Stimulated activated CD4-positive, alpha-beta T cell treated with anti-CD3 and anti-CD28 coated beads, TNF-alpha, amount 100 ng/mL, for 48 hours (primary cell): ENCODE data around the gene TSHZ1.
"Not testable (repeated sequence)": the region's sequence is repeated elsewhere in the genome, so short reads cannot be mapped to it uniquely, and the experiment has no call there.

Experiments used
- DNase-seq, 3 donors: peaks; one replicate each; pipeline ENCODE4 v3.0.0-alpha.2; 2020; ENCODE audit warnings: low read depth in 3 of 3

The TSHZ1 gene

GRCh38 chr18:75179819-75180600 lies 30.6 kb upstream of the TSHZ1 start:
- DNase-seq: no peak

- DNase-seq: no peak
Measured at GRCh38 chr18:75183524-75183923, 27.1 kb upstream of the TSHZ1 start.

DNA sequence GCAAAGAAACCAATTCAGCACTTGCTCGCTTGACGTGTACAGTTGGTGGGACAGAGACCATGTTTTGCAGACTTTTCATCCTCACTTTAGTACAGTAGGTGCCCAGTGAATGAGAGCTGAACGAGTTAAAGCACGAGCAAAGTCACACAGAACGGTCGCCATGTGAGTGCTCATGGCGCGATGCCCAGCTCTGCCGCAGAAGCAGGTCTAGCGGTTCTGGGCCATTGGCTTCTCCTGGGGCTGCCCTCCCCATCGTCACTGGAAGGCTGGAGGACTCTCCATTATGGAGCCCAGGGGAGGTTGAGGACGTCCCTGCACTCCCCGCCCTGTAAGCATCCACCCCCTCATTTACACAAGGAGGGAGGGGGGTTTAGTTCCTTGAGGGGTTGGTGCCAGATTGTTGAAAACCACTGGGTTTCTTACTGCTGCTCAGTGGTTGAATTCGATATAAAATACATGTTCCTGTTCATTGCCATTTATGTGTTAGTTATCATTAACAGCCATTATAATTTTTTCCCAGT lies 26.6 kb upstream of the TSHZ1 start:
- DNase-seq: no peak

GRCh38 chr18:75185460-75185859 lies 25.1 kb upstream of the TSHZ1 start:
- DNase-seq: no peak

- DNase-seq: not testable (repeated sequence)
Measured at GRCh38 chr18:75187702-75188101, 22.9 kb upstream of the TSHZ1 start.

DNA sequence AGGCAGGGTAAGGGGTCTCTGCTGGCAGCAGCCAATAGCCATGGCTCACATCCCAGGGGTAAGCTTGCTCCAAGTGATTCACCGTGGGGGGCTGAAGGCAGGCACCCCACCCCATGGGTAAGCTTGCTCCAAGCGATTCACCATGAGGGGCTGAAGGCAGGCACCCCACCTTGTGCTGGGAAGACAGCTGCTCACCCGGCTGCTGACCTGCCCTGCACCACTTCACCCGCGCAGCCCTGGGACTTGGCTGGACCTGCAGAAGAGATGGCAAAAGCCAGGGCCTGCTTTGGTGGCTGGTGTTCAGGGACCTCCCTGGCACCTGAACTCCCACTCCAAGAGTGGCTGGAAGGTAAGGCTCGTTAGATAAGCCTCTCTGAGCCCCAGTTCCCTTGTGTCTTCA lies 20.9 kb upstream of the TSHZ1 start:
- no peak for DNase-seq

DNA sequence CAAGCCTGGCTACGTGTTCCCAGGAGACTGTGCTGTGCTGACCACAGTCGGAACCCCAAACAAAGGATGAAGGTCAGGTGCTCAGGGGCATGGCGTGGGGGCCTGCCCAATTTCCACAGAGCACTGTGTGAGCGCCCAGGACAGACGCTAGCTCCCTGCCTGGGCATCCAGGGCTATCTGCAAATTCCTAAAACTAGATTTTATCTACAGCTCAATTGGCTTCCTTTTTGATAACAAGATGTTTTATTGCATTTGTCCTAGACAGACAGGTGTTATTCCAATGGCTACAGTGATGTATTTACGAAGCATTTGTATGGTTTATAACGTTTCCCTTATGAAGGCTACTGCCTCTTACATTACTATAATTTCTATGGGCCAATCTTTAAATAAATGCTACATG lies 17.7 kb upstream of the TSHZ1 start:
- DNase-seq: no peak

DNA sequence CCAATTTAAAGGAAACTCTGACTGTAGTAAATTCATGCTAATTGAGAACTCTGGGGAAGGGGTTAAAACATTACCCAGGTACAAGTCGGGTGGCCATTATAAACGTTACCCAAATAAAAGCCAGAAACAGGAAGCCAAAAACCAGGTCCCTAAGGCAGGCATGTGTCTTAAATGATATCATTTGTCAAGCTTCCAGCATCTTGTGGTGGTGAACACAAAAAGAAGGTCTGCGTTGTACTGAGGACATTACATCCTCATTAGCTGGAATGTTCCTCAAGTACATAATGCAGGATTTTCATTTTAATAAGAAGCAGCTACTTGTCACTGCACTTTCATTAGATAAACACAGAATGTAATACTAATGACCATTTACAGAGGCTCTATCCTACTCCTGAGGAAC lies 12.6 kb upstream of the TSHZ1 start:
- DNase-seq: no peak

DNA sequence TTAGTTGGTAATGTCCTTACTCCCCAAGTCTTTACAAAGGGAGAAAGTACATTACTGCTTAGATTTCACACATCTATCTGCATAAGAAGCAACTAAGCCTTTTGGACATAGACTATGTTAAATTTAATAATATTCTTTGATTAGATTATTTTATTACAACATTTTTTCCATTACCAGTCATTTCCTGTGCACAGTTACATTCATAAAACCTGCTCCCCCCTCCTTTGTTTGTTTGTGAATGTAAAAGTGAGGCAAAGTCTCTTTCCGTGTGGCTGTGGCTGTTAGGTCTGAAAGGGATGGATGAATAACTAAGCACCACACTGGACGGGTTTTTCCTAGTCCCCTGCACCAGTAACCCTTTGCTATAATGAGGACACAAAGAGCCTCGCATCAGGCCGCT lies 11.3 kb upstream of the TSHZ1 start:
- no peak for DNase-seq

GRCh38 chr18:75200071-75200470 lies 10.5 kb upstream of the TSHZ1 start:
- no peak for DNase-seq

DNA sequence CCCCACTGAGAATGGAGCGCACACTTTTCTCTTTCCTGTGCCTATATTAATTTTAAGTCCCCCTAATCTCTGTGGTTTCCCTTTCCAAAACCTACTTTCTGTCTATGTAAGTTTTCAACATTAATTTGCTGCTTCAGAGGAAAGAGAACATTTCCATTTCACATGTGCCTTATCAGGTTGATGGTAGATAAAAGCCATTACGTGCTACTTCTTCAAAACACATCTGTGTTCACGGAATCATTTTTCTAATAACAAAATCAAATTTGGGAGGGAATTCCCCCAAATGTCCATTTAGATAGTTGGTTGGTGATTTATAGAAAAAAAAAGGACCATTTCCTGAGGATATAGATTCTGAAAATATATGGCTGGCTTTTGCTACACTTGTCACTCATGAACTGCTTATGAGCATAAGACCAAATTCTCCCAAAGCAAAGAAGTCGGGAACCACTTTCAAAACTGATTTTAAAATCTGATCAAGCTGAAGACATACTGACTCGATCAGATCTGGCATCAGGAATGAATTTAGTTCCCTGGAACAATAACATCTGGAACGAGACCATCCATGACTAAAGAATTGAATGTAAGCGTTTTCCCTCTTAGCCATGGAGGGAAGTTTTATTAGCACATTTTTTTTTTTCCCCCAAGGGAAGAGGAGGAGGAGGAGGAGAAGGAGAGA lies 9.9 kb upstream of the TSHZ1 start:
- no peak for DNase-seq

DNA sequence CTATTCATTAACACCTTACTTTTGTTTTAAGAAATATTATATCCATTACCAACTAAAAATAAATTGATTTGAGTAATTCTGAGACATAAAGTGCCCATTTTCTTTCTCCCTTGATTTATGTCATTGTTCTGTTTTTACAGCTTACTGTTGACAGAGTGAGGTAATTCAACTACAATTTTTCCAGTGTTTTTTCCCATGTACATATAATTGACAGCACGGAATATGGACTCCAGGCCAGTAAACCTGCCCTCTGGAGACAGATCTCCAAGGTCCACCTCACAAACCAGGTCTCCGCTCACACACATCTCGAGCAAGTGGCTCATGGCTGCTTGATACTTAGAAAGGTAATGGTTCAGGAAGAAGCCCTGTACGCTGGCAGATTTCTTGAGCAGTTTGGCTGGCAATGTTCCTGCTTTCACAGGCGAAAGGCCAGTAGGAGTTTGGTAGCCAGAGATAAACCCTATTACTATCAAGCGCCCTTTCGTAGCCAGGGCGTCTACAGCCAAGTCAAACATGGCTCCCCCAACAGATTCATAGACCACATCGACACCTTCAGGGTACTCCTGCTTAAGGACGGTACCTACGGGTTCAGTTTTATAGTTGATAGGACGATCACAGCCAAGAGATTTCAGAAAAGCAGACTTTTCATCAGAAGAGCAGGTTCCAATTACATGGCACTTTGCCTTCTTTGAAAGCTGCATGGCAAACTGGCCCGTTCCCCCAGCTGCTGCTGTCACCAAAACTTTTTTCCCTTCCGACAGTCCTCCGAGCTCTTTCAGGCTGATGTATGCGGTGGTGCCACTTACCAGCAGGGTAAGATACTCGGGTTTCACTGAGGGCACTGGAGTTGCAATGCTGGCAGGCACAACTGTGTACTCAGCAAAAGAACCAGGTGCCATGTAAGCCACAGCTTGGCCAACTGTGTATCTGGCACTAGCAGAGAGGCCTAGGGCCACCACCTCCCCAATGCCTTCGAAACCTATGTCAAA lies 9.0 kb upstream of the TSHZ1 start:
- no peak for DNase-seq

DNA sequence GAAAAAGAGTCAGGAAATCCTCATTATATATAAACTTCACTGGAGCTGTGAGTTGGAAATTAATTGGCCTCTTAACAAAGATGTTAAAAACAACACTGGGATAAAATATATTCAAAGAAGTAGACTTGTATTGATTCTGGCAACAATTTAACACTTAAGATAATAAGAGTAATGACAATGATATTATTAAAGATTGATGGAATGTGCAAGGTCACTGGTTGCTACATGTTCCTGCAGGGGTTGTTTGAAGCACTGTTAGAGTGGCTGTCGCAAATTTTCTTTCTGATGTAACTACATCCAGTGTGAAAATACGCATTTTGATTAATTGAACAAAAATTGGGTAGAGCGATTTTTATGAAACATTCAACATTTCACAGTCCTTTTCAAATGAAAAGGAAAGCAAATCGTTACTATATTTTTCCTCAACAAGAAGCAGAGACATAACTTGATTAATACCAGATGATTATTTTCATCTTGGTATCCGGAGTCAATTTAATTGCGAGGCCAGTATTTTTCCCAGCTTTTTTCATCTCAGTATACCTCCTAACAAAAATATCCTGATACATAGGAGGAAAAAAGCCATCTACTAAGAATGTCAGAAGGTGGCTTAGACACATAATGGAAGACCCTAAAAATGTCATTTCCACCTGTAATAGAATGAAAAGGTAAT lies 7.8 kb upstream of the TSHZ1 start:
- DNase-seq: no peak

DNA sequence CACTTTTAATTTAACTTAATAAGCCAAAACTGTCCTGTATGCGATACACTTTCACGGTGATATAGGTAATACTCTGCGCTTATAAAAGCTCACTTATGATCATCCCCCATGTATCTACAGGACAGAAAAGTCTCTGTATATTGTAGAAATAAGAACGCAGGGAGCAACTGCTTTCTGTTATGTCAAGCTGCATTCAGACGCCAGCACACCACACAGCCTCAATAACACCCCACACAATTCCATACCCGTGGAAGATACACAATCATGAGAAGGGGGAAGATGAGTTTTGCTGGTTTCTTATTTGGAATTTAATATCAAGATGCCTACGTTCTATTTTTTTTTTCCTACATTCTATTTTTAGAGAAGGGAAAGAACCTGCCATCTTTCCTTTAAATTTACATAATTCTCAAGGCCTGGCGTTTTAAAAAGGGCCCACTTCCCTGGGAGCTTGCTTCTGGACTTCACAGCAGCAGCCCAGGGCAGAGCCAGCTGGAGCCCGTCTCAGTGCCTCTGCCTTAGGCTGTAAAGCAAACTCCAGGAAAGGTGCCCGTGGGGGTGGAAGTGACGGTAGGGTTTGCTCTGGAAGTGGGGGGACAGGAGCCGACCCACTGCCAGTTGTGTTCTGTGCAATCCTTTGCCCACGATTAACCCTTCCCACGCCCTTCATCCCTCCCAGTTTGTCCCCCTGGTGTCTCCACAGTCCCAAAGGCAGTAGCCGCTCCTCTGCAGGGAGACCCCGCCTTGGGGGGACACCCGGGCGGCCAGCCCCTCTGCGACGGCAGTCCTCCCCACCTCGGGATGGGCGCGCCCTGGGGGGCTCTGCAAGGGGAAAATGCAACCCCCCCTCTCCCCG lies 7.0 kb upstream of the TSHZ1 start:
- no peak for DNase-seq

DNA sequence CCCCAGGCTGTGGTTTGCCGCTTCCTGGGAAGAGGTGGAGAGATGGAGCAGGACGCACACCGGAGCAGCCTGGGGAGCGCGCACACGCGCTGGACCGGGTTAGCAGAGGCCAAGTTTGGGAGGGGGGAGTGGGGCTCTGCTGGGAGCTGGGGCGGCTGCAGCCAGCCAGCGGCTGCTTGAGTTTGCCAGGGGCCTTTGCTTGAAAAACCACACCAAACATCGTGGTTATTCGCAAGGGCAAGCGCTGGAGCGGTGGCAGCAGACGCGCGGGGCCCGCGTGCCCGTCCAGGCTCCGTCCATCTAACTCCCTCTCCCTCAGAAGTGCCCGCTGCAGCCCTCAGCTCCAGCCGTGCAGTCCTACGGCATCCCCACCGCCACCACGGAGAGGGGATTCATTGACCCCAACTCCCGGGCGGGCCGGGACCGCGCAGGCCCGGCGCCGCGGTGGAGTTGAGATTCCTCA lies 6.3 kb upstream of the TSHZ1 start:
- no peak for DNase-seq

DNA sequence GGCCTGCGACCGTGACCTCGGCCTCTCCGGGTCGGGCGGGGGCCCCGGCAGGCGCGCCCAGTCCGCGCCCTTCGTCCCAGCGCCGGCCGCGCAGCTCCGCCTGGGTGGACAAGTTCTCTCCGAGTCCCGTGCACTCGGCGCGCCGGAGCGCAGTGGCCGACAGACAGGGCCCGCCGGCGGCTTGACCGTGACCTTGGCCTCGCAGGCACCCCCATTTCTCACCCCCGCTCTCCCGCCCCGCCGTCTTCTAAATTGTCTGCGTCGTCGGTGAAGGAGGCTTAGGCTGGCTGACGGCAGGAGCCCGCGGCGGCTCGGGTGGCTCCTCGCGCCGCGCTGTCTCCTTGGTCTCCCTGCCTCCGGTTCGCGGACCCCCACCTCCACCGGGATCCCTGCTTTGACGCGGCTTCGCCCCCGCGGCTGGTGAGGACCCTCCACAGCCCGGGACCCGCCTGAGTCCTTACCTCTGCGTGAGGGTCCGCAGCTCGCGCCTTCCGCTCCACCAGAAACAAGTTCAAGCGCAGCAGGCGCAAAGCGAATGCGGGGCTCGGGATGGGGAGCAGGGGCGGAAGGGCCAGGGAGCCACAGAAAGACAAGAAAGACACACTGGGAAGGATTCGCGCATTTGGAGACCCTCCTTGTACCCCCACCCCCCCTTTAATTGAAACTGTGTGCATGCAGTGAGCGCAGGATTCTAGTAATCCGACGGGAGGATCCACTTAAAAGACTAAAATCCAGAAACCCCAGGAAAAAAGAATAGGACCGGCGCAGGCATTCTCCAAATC lies 5.7 kb upstream of the TSHZ1 start:
- DNase-seq: no peak

DNA sequence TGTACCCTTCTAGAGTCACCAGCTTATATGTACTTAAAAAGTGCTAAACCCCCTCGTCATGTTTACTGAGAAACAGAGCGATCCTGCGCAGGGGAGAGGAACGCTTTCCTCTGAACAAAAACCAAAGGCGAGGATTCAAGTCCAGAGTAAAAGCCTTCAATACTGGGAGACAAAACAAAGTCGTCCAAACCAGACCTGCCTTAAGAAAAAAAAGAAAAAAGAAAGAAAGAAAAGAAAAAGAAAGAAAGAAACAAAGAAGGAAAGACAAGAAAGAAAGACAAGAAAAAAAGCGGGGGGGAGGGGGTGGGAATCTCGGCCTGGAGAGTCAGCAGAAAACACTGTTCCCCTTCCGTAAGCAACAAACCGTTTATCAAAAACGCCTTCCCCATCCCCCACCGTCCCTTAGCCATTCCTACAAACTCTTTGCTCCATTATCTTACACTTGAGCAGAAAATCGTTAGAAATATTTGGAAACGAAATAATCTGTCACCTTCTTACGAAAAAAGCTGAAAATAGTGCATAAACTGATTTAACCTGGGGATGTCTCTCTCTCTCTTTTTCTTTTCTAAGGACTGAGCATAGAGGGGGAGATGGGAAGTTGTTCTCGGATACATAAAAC lies 5.0 kb upstream of the TSHZ1 start:
- no peak for DNase-seq

GRCh38 chr18:75206452-75207309 lies 3.9 kb upstream of the TSHZ1 start:
- DNase-seq: no peak
